Endothelial cell of coronary artery (primary cell): Measurements from ENCODE around the gene GPR22. TPM values are rescaled to one million over a fixed set of nuclear protein-coding genes. Genes with fewer than 3 reads are reported as not detected.

Experiments
- total RNA-seq: library from RNA; depleted of rRNA; stranded (reverse); fragments of >200 nt; gene quantifications from 2 replicates; pipeline ENCODE4 v1.2.3, GENCODE V29; 2014

The GPR22 gene, protein sequence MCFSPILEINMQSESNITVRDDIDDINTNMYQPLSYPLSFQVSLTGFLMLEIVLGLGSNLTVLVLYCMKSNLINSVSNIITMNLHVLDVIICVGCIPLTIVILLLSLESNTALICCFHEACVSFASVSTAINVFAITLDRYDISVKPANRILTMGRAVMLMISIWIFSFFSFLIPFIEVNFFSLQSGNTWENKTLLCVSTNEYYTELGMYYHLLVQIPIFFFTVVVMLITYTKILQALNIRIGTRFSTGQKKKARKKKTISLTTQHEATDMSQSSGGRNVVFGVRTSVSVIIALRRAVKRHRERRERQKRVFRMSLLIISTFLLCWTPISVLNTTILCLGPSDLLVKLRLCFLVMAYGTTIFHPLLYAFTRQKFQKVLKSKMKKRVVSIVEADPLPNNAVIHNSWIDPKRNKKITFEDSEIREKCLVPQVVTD
- total RNA-seq = not detected in 2 replicates

DNA sequence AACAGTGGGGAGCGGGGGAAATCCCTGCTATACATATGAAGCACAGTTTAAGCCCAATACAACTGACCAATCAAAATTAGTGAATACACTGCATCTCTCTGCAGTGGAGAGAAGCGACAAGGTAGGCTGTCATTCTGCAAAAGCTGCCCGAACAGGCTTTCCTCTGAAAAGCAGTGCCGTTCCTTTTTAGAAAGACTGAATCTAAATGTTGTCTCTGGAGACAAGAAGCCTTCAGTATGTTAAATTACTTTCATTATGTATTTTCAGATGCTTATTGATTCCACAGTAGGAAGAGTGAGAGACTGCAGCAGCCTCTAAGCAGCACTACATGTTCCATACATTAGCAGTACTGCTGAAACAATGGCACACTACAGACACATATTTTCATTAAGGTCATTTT is at the start of gene GPR22:
Gene GPR22 (plus strand): TSS at position 129 of the 400 bp plus-strand sequence. CDS start 4,004 bp downstream, outside the sequence.

Other genes with a start within 250 kb of the GPR22 start
- 31.6 and 45.0 TPM in 2 replicates for gene COG5, start 93.9 kb downstream of the GPR22 start, total RNA-seq
- gene DUS4L, start 93.9 kb downstream of the GPR22 start, total RNA-seq = 6.7 and 6.8 TPM in 2 replicates
- gene BCAP29, start 110.2 kb downstream of the GPR22 start, total RNA-seq = 92.2 and 108 TPM in 2 replicates
- gene SLC26A4, start 190.8 kb downstream of the GPR22 start, total RNA-seq = 0.75 and 0.99 TPM in 2 replicates